ENCODE results near the gene PTPN3. TPM values are rescaled to one million over a fixed set of nuclear protein-coding genes. Genes with fewer than 3 reads are reported as not detected.

PTPN3 gene
- total and polyA plus RNA-seq, 2 donors (not counting 1 experiment from before 2014, with no cell fraction given), result not detected

DNA sequence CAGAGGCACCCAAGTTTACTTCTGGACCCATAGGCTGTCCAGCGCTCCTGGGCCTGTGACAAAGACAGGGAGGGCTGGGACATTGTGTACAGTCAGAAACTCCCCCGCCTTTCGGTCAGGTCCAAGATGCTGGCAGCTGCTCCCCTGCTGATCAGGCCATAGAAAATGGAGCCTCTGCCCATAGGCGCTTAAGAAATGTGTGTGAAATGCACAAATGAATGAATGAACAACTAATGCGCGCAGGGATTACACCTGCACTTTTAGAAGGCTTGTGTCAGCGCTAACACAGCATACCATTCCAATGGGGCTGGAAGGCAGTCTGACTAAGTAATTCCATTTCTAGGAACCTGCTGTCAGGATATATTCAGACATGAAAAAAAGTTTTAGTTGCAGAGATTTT lies 16.3 kb downstream of the PTPN3 start:
- H3K9me3 Mint-ChIP-seq (ENCODE audit: insufficient read depth), result no peaks in the 10 kb centered on the region
- TF ChIP-seq, protein P1, sequence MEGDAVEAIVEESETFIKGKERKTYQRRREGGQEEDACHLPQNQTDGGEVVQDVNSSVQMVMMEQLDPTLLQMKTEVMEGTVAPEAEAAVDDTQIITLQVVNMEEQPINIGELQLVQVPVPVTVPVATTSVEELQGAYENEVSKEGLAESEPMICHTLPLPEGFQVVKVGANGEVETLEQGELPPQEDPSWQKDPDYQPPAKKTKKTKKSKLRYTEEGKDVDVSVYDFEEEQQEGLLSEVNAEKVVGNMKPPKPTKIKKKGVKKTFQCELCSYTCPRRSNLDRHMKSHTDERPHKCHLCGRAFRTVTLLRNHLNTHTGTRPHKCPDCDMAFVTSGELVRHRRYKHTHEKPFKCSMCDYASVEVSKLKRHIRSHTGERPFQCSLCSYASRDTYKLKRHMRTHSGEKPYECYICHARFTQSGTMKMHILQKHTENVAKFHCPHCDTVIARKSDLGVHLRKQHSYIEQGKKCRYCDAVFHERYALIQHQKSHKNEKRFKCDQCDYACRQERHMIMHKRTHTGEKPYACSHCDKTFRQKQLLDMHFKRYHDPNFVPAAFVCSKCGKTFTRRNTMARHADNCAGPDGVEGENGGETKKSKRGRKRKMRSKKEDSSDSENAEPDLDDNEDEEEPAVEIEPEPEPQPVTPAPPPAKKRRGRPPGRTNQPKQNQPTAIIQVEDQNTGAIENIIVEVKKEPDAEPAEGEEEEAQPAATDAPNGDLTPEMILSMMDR (IDR thresholded peaks at IDR 0.05), result no peak
- no peak for TF ChIP-seq EZH2 (IDR thresholded peaks at IDR 0.05; ENCODE audit: borderline replicate concordance, insufficient read depth, low read depth, low read length, poor library complexity, severe bottlenecking)
- DNase-seq (no peak), ATAC-seq (ENCODE audit: low read depth) (no peak)
- Histone ChIP-seq H3K27ac (ENCODE audit: low read length in 2 of 2) (no peak overlapping the region), H3K4me2 (replicated peaks; ENCODE audit: low read depth, low read length, poor library complexity, severe bottlenecking) (no peak overlapping the region), H4K20me1 (ENCODE audit: control insufficient read depth, insufficient read depth, low read length, poor library complexity, severe bottlenecking) (no peaks in the 10 kb centered on the region), H3K79me2 (ENCODE audit: control insufficient read depth, insufficient read depth, low read length) (no peaks in the 10 kb centered on the region), H2AFZ (ENCODE audit: insufficient read depth, low read depth, low read length, poor library complexity, severe bottlenecking) (no peak overlapping the region), H3K4me1 (ENCODE audit: control insufficient read depth in 2 of 2, insufficient read depth in 2 of 2, low read length in 2 of 2) (no peaks in the 10 kb centered on the region), H3K4me3 (ENCODE audit: control extremely low read depth in 1 of 5, extremely low read depth in 1 of 5, insufficient read depth in 1 of 5, low read depth in 2 of 5, low read length in 4 of 5) (no peak overlapping the region), H3K9ac (ENCODE audit: low read length) (no peak overlapping the region), H3K27me3 (replicated peaks in 1 of 4; ENCODE audit: control extremely low read depth in 1 of 4, control insufficient read depth in 3 of 4, insufficient read depth in 4 of 4, low read length in 3 of 4) (peaks cover 0 to 11% (median 0%) of the 10 kb centered on the region in 4 experiments), H3K9me3 (ENCODE audit: control extremely low read depth in 1 of 3, control insufficient read depth in 2 of 3, insufficient read depth in 1 of 3, low read length in 2 of 3) (peaks cover 0 to 4% (median 0%) of the 10 kb centered on the region in 3 donors), H3K36me3 (replicated peaks in 1 of 2; ENCODE audit: control extremely low read depth in 1 of 2, control insufficient read depth in 1 of 2, extremely low read depth in 1 of 2, insufficient read depth in 2 of 2, low read length in 1 of 2) (no peaks in the 10 kb centered on the region)
- no peaks in the 10 kb centered on the region for H3K4me1 Mint-ChIP-seq
- H3K27me3 Mint-ChIP-seq, result peaks cover 41% of the 10 kb centered on the region
- CTCF ChIA-PET, result interaction anchor here (0.9 kb wide), 1 partner anchor 12 kb away, joined by 3 read pairs; no protein-coding TSS in a partner anchor
- intact Hi-C loops (cut with micrococcal nuclease), result no loop called here
- H3K4me3 Mint-ChIP-seq, result no peak overlapping the region
- no peak overlapping the region for H3K27ac Mint-ChIP-seq
- 95% methylated on average over 6 of the region's 7 CpGs for WGBS (ENCODE audit: insufficient coverage)
- POLR2A ChIA-PET, result no interaction called here

GRCh38 chr9:109479822-109480221 lies 18.3 kb downstream of the PTPN3 start:
- no peak overlapping the region for H3K27ac Mint-ChIP-seq
- no peaks in the 10 kb centered on the region for H3K4me1 Mint-ChIP-seq
- ChIA-PET POLR2A (no interaction called here), CTCF (interaction anchor here (0.7 to 1.1 kb wide), 2 partner anchors 9 to 15 kb away, joined by 3 to 4 read pairs; no protein-coding TSS in a partner anchor)
- no peaks in the 10 kb centered on the region for H4K20me1 ChIP-seq (ENCODE audit: control insufficient read depth, insufficient read depth, low read length, poor library complexity, severe bottlenecking)
- peaks cover 27% of the 10 kb centered on the region for H3K27me3 Mint-ChIP-seq
- H3K4me3 Mint-ChIP-seq, result no peak overlapping the region
- H3K36me3 ChIP-seq (replicated peaks in 1 of 2; ENCODE audit: control extremely low read depth in 1 of 2, control insufficient read depth in 1 of 2, extremely low read depth in 1 of 2, insufficient read depth in 2 of 2, low read length in 1 of 2), result no peaks in the 10 kb centered on the region
- no peak overlapping the region for H2AFZ ChIP-seq (ENCODE audit: insufficient read depth, low read depth, low read length, poor library complexity, severe bottlenecking)
- no peak overlapping the region for H3K4me3 ChIP-seq (ENCODE audit: control extremely low read depth in 1 of 5, extremely low read depth in 1 of 5, insufficient read depth in 1 of 5, low read depth in 2 of 5, low read length in 4 of 5)
- H3K79me2 ChIP-seq (ENCODE audit: control insufficient read depth, insufficient read depth, low read length), result no peaks in the 10 kb centered on the region
- TF ChIP-seq, protein P1 (IDR thresholded peaks at IDR 0.05), result no peak
- TF ChIP-seq EZH2 (IDR thresholded peaks at IDR 0.05; ENCODE audit: borderline replicate concordance, insufficient read depth, low read depth, low read length, poor library complexity, severe bottlenecking), result no peak
- DNase-seq, result no peak
- no peak overlapping the region for H3K4me2 ChIP-seq (replicated peaks; ENCODE audit: low read depth, low read length, poor library complexity, severe bottlenecking)
- no peak overlapping the region for H3K27ac ChIP-seq (ENCODE audit: low read length in 2 of 2)
- no peaks in the 10 kb centered on the region for H3K4me1 ChIP-seq (ENCODE audit: control insufficient read depth in 2 of 2, insufficient read depth in 2 of 2, low read length in 2 of 2)
- ATAC-seq (ENCODE audit: low read depth), result no peak
- no peak overlapping the region for H3K9ac ChIP-seq (ENCODE audit: low read length)
- peaks cover 0 to 4% (median 0%) of the 10 kb centered on the region in 3 donors for H3K9me3 ChIP-seq (ENCODE audit: control extremely low read depth in 1 of 3, control insufficient read depth in 2 of 3, insufficient read depth in 1 of 3, low read length in 2 of 3)
- WGBS (ENCODE audit: insufficient coverage), result no CpG with 5 or more reads among the region's 2 CpGs
- no peaks in the 10 kb centered on the region for H3K9me3 Mint-ChIP-seq (ENCODE audit: insufficient read depth)
- intact Hi-C loops (cut with micrococcal nuclease), result no loop called here
- peaks cover 0 to 11% (median 0%) of the 10 kb centered on the region in 4 experiments for H3K27me3 ChIP-seq (replicated peaks in 1 of 4; ENCODE audit: control extremely low read depth in 1 of 4, control insufficient read depth in 3 of 4, insufficient read depth in 4 of 4, low read length in 3 of 4)

All from B cell (primary cell).